GM18498 (cell line): Measurements from ENCODE around the gene CDK14.

Experiments used
- ATAC-seq: cut with Tn5 transposase; IDR thresholded peaks from one replicate; pipeline ENCODE4 v1.9.1; 2021; ENCODE audit warnings: mild to moderate bottlenecking, moderate library complexity; ENCODE audit not compliant: unreplicated experiment

CDK14 gene

DNA sequence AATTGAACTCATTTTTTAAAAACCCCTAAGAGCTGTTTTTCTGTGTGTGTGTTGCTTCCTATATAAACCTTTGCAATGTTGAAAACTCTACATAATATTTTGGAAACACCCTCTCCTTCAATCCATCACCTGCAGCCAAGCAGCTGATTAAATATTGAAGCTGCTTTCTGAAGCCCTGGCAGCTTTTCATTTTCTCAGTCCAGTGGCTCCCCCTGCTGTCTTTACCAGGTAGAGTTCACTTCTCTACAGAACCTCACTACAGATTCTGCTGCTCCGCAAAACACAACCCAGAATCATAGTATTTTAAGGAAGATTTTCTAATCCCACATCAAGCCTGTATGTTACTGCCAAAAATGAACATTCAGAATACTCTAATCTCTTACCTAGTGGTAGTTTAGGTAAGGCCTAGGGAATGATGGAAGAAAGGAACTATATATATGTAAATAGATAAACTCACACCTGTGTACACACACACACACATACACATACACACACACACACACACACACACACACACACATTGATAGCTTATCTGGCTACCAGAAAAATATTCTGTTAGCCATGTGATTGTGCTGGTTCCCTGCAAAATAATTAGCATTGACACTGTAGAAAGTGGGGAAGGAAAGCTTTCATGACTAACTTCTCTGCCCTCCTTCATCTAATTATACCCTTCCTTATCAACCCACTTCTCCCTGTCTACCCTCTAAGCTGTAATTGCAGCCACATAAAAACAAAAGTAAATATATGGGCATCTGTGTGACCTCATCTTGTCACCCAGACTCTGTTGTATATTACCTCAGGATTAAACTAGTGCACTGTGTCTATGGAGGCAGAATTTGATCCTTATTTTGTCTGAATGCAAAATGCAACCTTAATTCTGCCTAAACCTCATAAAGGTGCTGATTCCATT is 438.6 kb downstream of the CDK14 start:
- no peak for ATAC-seq

DNA sequence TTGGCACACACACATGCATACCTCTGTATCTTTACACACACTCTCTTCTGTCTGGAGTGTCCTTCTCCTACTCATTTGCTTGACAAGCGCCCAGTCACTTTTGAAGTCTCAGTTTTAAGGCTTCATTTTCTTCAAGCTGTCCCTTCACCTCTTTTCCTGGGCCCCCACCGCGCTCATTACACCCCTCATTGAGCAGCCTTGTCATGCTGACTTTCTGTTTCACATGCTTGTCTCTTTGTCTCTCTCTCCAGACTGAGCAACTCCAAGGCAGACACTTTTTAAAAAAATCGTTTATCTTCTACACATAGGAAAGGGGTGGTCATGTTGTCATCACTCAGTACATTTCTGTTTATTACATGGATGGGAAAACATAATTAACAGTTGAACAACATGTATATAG is 442.9 kb downstream of the CDK14 start:
- ATAC-seq = peak; percentile 94

DNA sequence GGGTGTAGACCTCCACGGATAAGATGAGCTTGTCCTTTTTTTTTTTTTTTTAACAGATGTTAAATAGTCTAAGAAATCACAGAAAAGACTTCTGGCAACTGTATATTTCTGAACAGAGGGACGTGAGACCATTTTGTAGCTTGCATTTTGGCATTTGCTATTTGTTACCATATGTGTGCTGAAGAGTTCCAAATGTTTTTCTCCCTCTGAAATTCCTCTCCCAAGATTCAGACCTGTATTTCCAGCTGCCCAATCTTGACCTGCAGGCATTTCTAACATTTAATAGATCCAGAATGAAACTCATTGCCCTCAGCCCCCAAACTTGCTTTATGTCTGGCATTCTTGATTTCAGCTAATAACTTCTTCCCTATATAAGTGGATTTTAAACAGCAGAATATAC is 445.0 kb downstream of the CDK14 start:
- no peak for ATAC-seq

DNA sequence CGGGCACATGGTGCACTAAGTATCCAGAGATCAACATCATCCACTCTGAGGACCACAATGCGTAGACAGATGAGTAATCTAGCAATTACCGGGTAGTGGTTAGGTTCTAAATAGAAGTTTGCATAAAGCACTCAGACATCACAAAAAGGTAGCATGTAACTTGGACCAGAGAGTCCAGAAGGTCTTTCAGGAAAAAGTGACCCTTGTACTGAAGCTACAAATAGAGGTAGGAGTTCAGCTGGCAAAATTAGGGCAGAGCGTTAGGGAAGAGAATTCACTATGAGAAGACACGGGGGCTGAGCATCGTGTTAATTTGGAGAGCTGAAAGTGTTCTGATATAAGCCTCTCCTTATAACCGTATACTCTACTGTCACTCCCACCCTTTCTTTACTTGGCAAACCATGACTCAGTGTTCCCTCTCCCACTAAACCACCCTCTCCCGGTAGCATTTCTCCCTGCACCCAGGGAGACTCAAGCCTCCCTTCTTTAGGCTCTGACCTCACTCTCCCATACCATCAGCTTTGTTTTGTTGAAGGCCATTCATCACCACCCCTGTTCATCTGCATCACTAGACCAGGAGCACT is 445.9 kb downstream of the CDK14 start:
- ATAC-seq = no peak

DNA sequence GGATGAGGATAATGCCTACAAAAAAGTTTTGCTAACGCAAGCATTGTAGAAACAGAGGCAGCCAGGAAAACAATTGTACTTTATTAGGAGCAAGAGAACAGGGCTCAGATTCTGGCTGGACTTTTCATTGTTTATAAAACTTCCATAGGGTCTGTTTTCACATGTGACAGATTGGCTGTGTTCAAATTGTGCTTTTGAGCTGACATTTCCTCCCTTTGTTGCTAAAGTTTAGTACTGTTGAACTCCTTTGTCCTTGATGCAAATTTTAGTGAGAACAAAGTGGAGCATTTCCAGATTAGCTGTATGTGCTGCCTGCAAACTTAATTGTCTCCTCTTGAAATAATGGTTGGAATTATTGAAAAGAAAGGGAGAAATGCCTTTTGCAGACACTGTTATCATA is 447.1 kb downstream of the CDK14 start:
- no peak for ATAC-seq

GRCh38 chr7:91043924-91044645 is 448.0 kb downstream of the CDK14 start:
- no peak for ATAC-seq

GRCh38 chr7:91045606-91046005 is 449.5 kb downstream of the CDK14 start:
- ATAC-seq = no peak

GRCh38 chr7:91046322-91047089 is 450.4 kb downstream of the CDK14 start:
- ATAC-seq = no peak

DNA sequence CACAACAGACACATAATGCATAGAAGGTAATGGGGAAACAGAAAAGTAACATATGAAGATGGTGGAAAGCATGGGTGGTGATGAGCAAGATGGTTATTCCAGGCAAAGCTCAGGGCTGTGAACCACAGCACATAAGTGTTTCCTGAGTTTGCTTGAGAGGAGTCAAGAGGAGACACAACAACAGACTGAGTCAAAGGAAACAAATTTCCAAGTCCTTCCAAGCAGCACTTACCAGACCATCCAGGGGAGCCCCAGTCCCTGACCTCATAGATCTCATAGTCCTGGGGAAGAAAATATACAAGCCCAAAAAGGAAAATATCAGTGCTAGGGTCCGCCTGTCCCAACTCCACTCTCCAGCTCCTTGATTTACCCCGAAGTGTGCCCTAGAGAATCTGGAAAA is 451.5 kb downstream of the CDK14 start:
- ATAC-seq = no peak

DNA sequence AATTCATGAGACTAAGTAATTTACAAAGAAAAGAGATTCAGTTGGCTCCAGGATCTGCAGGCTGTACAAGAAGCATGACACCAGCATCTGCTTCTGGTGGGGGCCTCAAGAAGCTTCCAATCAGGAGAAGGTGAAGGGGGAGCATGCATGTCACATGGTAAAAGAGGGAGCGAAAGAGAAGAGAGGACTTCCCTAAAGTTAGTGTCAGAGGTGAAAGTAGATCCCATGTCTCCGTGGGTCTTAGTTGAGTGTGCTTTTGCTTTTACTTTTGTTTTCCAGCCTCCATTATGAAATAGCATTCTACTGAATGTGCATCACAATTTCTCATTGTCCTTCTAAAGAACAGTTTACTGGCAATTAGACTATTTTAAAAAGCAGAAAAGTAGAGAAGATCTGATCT is 454.6 kb downstream of the CDK14 start:
- peak; percentile 76 for ATAC-seq

DNA sequence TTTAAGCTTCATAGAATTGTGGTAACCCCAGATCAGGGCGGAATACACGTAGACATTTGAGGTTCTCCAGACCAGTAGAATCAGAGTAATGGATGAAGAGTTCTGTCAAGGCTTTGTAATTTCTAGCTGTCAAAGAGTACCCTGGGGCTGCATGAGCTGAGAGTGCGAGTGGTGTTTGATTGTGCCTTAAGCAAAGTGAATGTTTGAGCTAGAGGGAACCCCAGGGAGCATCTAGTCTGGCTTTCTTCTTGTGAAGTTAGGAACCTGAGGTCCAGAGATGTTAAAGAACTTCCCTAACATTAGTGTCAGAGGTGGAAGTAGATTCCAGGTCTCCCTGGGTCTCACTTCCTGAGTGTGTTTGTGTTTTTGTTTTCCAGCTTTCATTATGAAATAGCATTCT is 455.8 kb downstream of the CDK14 start:
- no peak for ATAC-seq

DNA sequence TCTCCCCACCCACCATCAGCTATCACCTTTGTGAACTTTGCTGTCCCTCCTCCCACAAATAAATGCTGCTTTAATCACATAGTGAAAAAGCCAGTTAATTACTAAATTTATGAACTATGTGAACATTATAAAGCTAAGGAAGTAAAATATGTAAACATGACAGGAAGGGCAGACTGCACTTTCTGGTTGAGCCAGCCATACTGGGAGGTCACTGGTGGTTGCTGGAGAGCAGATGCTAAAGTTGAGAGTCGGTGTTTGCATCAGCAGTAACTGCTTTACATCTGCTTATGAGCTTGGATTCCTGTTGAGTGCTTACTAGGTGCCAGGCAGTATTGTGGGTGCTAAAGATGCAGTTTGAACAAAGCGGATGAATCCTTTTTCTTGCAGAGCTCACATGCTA is 458.3 kb downstream of the CDK14 start:
- no peak for ATAC-seq

- no peak for ATAC-seq
Observed at GRCh38 chr7:91055219-91055618, 459.1 kb downstream of the CDK14 start.

DNA sequence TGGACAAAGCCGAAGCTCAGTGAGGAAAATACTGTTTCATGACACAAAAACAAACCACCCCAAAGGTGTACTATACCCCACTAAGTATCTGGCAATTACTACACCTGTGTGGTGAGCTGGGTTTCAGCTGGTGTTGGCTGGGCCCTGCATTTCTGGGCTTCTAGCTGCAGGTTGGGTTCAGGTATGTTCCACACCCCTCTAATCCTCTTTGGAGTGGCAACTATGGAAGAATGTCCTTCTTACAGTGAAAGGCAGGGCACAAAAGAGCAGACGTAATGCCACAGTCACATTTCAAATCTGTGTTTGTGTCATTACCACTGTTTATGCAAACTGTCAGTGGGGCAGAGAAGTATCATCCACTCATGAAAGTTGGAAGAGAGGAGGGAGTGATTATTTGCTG is 466.6 kb downstream of the CDK14 start:
- no peak for ATAC-seq

DNA sequence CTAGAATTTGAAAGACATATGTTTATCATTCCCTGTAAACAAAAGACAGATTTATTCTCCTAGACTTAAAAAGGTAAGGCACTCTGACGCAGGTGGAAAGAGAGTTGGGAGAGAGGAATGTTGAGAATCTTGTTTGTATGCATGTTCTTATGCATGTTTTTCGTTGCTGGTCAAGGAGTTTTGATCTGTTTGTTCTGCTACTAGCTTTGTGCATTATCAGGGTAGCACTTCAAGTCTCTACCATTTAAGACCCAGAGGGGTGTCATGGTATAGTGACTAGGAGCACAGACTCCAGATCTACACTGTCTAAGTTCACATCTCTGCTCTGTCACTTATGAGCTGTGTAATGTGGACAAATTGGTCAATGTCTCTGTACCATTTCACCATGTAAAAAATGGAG is 467.9 kb downstream of the CDK14 start:
- no peak for ATAC-seq

GRCh38 chr7:91064938-91065337 is 468.8 kb downstream of the CDK14 start:
- no peak for ATAC-seq

GRCh38 chr7:91066627-91067026 is 470.5 kb downstream of the CDK14 start:
- no peak for ATAC-seq

DNA sequence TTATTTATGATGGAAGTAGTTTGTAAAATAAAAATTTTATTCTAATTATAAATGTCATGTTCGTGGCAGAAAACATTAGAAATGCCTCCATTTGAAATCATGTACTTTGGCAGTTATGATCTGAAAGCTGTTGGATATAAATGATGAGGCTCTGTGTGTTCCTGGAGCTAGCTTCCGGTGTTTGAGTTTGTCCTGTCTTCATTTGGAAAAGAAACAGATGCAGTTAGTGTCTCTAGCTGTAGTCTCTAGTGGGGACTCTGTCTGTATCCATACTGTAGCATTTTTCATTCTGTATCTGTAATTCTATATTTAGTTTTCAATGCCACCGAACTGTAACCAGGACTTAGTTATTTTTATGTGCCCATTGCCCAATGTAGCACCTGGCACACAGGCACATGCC is 471.1 kb downstream of the CDK14 start:
- no peak for ATAC-seq

DNA sequence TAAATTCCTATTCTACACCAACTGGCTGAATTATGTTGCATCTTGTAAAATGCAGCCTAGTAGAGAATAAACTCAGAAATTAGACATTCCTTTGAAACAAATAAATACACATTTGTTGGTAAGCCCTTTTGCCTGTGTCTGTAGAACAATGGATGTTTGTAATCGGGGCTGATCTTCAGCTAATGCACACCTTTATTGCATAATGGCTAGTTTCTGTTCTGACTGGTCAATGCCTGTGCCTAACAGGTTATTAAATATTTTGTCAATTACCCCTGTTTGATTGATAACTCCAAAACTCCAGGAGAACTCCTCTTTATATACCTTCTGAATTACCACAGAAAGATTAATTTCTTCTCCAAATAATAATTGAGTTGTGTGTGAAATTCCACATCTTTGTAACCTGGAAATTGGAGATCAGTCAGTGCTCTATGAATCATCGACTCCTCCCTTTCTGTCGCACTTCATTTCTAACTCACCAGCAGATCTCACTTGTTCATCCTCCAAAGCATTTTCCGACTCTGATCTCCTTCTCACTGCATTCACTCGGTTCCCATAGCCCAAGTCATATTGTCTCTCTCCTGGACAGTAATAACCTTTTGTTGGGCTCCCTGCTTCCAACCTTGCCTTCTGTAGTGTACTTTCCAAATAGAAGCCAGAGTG is 472.1 kb downstream of the CDK14 start:
- ATAC-seq = no peak

GRCh38 chr7:91069146-91069545 is 473.0 kb downstream of the CDK14 start:
- no peak for ATAC-seq

DNA sequence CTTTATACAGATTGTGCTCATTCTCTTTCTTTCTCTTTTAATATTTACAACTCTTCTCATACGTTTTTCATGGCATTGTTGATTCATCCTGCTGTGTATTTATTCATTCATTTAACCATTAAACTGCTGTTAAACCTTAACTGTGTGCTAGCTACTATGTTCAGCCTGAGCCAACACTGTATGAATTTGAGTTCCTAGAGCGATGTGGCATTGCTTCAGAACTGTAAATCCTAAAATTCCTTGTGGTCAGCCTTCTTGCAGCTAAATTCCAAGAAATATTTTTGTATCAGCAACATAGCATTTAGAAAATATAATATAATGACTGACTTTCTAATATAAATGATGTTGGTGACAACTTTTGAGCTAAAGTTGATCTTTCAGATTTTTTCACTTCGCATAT is 483.4 kb downstream of the CDK14 start:
- ATAC-seq = no peak
